Dermis blood vessel endothelial cell (primary cell): Measurements from ENCODE around the gene PARD3B. TPM values are rescaled to one million over a fixed set of nuclear protein-coding genes. Genes with fewer than 3 reads are reported as not detected.

Source experiments
- DNase-seq: peaks from one replicate; pipeline ENCODE4 v3.0.0; 2010
- total RNA-seq: library from RNA; depleted of rRNA; stranded (reverse); fragments of >200 nt; gene quantifications from 2 replicates; pipeline ENCODE4 v1.2.3, GENCODE V29; 2014

The PARD3B gene
- total RNA-seq, 1 donor from 2014 or later: 13.3 TPM

DNA sequence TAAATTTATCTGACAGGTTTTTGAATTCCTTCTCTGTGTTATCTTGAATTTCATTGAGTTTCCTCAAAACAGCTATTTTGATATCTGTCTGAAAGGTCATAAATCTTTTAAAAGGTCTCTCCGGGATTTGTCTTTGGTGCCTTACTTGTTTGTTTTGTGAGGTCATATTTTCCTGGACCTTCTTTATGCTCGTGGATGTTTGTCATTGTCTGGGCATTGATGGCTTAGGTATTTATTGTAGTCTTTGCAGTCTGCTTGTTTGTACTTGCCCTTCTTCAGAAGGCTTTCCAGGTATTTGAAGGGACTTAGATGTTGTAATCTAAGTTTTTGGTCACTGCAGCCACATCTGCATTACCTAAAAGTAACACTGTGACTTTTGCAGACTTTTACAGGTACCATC, 355.2 kb downstream of the PARD3B start:
- DNase-seq: peak; percentile 51

GRCh38 chr2:204900910-204901309, 355.6 kb downstream of the PARD3B start:
- peak; percentile 25 for DNase-seq

GRCh38 chr2:204901591-204901990, 356.3 kb downstream of the PARD3B start:
- DNase-seq: no peak

GRCh38 chr2:204909791-204910190, 364.5 kb downstream of the PARD3B start:
- no peak for DNase-seq

GRCh38 chr2:204913312-204913711, 368.0 kb downstream of the PARD3B start:
- no peak for DNase-seq

- no peak for DNase-seq
Measured at GRCh38 chr2:204913854-204914464, 368.7 kb downstream of the PARD3B start.

- DNase-seq: no peak
Measured at GRCh38 chr2:204914708-204915107, 369.4 kb downstream of the PARD3B start.

GRCh38 chr2:204917089-204917701, 371.9 kb downstream of the PARD3B start:
- no peak for DNase-seq

GRCh38 chr2:204920776-204921175, 375.5 kb downstream of the PARD3B start:
- no peak for DNase-seq

GRCh38 chr2:204923957-204924356, 378.7 kb downstream of the PARD3B start:
- DNase-seq: no peak

DNA sequence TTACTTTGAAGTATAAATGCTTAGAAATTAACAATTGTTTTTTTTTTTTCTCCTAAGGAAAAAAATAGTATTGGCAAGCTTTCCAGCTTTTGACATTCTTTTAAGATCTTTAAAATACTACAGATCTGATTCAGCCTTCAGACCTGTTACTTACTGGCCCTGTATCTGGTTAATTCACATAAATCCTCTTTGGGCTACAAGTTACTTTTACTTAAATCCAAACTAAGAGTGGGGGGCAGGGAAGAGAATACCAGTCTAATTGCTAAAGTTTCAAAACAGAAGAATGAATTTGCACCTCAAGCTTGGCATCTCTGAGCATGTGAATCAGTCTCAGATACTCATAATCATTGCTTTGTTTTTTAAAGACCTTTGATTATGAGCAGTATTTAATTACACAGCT, 386.3 kb downstream of the PARD3B start:
- no peak for DNase-seq

DNA sequence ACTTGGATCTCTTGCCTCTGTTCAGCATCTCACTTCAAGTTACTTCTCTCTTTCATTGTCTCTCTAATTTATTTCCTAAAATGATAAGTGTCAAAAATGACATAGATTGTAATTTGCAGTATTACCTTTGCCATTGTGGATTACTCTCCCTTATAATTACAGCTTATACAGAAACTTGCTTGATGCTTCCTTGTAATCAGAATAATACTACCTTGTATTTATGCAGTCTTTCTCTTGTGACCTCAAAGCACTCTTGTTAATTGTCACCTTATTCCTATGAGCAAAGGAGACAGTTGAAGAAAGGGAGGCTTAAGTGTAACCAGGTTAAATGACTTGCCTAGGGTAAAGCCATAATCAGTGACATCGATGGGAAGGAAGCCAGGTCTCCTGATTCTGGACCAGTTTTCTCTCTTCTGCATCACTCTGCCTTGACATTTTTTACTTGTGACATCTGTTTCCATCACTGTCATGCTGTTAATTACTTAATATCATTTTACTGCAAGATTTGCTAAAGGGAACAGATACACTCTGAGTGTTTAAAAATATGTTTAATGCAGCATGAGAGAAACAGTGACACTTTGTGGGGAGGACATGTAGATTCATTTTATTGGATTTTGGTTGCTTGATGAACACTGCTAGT, 388.6 kb downstream of the PARD3B start:
- DNase-seq: no peak

- no peak for DNase-seq
Measured at GRCh38 chr2:204944927-204945326, 399.7 kb downstream of the PARD3B start.

- DNase-seq: no peak
Measured at GRCh38 chr2:204945376-204945775, 400.1 kb downstream of the PARD3B start.

DNA sequence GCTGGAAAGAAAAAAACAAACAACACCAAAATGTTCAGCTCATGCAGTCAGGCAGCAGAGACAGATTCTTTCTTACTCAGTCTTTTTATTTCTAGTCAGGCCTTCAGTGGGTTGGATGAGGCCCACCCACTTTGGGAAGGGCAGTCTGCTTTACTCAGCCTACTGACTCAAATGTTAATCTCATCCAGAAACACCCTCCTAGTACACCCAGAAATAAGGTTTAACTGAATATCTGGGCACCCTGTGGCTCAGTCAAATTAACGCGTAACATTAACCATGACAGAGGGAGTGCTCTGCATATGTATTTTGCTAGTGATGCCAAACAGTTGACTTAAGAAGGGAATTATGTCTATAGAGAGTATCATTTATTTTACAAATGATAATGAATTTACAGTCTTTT, 401.6 kb downstream of the PARD3B start:
- DNase-seq: no peak

- DNase-seq: no peak
Measured at GRCh38 chr2:204947405-204947804, 402.1 kb downstream of the PARD3B start.

GRCh38 chr2:204948024-204948763, 402.9 kb downstream of the PARD3B start:
- DNase-seq: no peak

DNA sequence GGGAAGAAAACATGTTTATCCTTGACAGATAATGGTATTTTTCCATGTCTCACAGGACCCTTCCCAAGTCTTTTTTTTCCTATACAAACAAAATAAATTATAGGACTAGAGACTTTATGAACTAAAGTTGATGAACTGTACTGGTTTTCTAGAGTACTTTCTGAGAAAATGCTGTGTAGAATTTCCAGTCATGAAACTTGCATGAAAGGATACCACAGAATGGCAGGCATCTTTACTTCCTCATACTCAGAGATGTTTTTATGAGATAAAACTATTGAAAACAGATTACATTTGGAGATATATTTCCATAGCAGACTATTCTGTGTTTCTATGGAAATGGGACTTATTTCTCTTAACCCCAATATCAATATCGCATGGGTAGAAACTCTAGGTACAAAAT, 403.5 kb downstream of the PARD3B start:
- no peak for DNase-seq

GRCh38 chr2:204950695-204951346, 405.5 kb downstream of the PARD3B start:
- DNase-seq: no peak

DNA sequence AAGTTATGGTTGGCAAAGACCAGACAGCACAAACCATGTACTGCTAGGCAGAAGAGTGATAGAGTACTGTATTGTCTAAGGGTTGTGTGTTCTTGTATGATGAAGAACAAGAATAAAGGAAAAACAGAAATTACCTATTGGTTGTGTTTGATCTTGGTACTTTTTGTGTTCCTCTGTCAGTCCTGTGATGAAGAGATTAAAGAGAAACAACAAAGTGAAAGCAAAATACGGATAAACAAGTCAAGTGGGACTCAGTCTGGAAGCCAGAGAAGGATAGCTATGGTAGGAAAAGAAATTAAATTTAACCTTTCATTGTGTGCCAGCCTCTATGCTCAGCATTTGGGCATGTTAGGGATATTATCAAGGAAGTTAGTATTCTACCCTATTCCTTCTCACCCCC, 413.1 kb downstream of the PARD3B start:
- DNase-seq: no peak

DNA sequence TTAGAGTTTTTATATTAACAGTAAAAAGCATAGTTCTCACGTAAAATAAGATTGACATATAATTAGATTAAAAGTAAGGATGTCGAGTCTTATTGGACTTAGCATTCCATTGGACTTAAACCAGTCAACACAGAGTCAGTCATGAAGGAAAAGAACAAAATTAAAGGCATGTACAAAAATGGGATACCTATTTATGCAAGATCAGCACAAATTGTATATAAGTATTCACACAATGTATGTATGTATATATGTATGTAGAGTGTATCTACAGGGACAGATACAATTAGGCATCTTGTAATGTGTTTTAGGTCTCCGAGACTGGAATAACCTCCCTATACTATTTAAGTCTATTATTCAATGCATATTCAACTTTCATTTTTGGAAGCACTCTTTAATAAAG, 419.1 kb downstream of the PARD3B start:
- no peak for DNase-seq

DNA sequence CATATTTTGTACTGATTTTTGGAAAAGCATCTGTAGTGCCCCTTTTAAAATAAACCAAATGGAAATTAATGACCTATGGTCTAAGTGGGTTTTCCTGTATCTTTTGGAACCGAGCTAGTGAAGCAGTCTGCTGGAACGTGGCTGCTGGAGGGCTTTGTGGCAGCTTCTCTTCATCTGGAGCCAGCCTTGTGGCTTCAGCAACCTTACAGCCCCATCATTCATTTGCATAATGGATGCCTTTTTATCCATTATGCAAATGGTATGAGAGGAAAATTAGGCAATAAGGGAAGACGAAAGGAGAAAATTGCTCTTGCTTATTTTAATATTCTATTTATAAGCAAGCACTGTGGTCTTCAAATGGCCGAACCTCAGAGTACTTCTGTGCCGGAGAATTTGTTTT, 421.0 kb downstream of the PARD3B start:
- no peak for DNase-seq
